KMS-11 (cell line): Measurements from ENCODE around the gene NR1H4.
"Not testable (repeated sequence)": the region's sequence is repeated elsewhere in the genome, so short reads cannot be mapped to it uniquely, and the experiment has no call there.

Source experiments
- H2AFZ ChIP-seq: fragments of 200-600 bp; sonication (generic); 2 replicates; pipeline ENCODE4 v1.6.1; 2016; ENCODE audit warnings: antibody characterized with exemption, mixed run types, low read depth
- H3K27ac ChIP-seq: fragments of 200-600 bp; sonication (generic); 2 replicates; pipeline ENCODE4 v1.6.1; 2016; ENCODE audit warnings: mild to moderate bottlenecking, mixed run types
- H3K27me3 ChIP-seq: fragments of 200-600 bp; sonication (generic); 2 replicates; pipeline ENCODE4 v1.6.1; 2017; ENCODE audit warnings: mild to moderate bottlenecking, low read depth, mixed run types, moderate library complexity; ENCODE audit not compliant: insufficient read depth
- H3K36me3 ChIP-seq: fragments of 200-600 bp; sonication (generic); 2 replicates; pipeline ENCODE4 v1.6.1; 2017; ENCODE audit warnings: mild to moderate bottlenecking, mixed run types; ENCODE audit not compliant: insufficient read depth
- H3K4me1 ChIP-seq: fragments of 200-600 bp; sonication (generic); 2 replicates; pipeline ENCODE4 v1.6.1; 2016; ENCODE audit warnings: mild to moderate bottlenecking, low read depth, mixed run types; ENCODE audit not compliant: poor library complexity, severe bottlenecking
- H3K4me2 ChIP-seq: fragments of 200-600 bp; sonication (generic); 2 replicates; pipeline ENCODE4 v1.7.0; 2016; ENCODE audit warnings: mild to moderate bottlenecking, mixed run types
- H3K4me3 ChIP-seq: fragments of 200-600 bp; sonication (generic); IDR thresholded peaks from 2 replicates; pipeline ENCODE4 v1.6.1; 2017; ENCODE audit warnings: low read depth, low read length, mixed read lengths; ENCODE audit not compliant: insufficient read depth
- H3K79me2 ChIP-seq: fragments of 200-600 bp; sonication (generic); 2 replicates; pipeline ENCODE4 v1.6.1; 2016; ENCODE audit warnings: low read depth, mixed run types; ENCODE audit not compliant: insufficient read depth
- H3K9ac ChIP-seq: fragments of 200-600 bp; sonication (generic); 2 replicates; pipeline ENCODE4 v1.6.1; 2016; ENCODE audit warnings: mild to moderate bottlenecking, mixed run types
- H4K20me1 ChIP-seq: fragments of 200-600 bp; sonication (generic); 2 replicates; pipeline ENCODE4 v1.6.1; 2016; ENCODE audit warnings: mild to moderate bottlenecking, mixed run types; ENCODE audit not compliant: insufficient read depth
- TF ChIP-seq, protein P1 (sequence below): fragments of 200-600 bp; sonication (generic); conservative IDR thresholded peaks from 2 replicates; pipeline ENCODE4 v1.6.1; 2017; ENCODE audit warnings: low read depth, mild to moderate bottlenecking, antibody characterized with exemption, low read length, moderate library complexity, mixed read lengths

NR1H4 gene

GRCh38 chr12:100473716-100474150 lies at the start of gene NR1H4:
NR1H4 (plus strand) TSS chr12:100473866; CDS start chr12:100493324, 19,458 bp downstream.
- Histone ChIP-seq H3K79me2 (no peaks in the 10 kb centered on the region), H4K20me1 (no peaks in the 10 kb centered on the region), H3K9ac (no peak within 1 kb of the TSS), H3K4me3 (no peak within 1 kb of the TSS), H3K27ac (no peak within 1 kb of the TSS), H2AFZ (no peak within 1 kb of the TSS), H3K27me3 (no peaks in the 10 kb centered on the region), H3K36me3 (no peaks in the 10 kb centered on the region), H3K4me2 (no peak within 1 kb of the TSS), H3K4me1 (no peaks in the 10 kb centered on the region)
- TF ChIP-seq, protein P1, sequence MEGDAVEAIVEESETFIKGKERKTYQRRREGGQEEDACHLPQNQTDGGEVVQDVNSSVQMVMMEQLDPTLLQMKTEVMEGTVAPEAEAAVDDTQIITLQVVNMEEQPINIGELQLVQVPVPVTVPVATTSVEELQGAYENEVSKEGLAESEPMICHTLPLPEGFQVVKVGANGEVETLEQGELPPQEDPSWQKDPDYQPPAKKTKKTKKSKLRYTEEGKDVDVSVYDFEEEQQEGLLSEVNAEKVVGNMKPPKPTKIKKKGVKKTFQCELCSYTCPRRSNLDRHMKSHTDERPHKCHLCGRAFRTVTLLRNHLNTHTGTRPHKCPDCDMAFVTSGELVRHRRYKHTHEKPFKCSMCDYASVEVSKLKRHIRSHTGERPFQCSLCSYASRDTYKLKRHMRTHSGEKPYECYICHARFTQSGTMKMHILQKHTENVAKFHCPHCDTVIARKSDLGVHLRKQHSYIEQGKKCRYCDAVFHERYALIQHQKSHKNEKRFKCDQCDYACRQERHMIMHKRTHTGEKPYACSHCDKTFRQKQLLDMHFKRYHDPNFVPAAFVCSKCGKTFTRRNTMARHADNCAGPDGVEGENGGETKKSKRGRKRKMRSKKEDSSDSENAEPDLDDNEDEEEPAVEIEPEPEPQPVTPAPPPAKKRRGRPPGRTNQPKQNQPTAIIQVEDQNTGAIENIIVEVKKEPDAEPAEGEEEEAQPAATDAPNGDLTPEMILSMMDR, result no peak

DNA sequence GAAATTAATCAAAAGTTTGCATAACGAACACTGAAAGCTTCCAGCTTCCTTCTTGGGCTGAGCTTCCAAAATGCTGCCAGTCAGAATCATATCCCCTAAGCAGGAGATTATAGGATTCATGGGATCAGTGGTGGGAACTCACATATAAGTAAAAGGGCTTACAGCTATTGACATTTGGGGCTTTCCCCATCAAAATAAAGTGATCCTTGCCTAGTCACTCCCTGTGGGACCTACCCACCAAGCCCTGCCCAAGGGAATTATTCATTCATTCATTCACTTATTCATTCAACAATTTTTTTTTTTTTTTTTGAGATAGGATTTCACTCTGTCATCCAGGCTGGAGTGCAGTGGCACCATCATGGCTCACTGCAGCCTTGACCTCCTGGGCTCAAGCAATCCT lies 47.5 kb upstream of the NR1H4 start:
- H2AFZ ChIP-seq, result no peak overlapping the region
- H4K20me1 ChIP-seq, result no peaks in the 10 kb centered on the region
- no peaks in the 10 kb centered on the region for H3K27me3 ChIP-seq
- TF ChIP-seq, protein P1, result no peak
- no peaks in the 10 kb centered on the region for H3K4me1 ChIP-seq
- no peak overlapping the region for H3K4me2 ChIP-seq
- H3K9ac ChIP-seq, result no peak overlapping the region
- H3K4me3 ChIP-seq, result no peak overlapping the region
- no peaks in the 10 kb centered on the region for H3K79me2 ChIP-seq
- no peak overlapping the region for H3K27ac ChIP-seq
- H3K36me3 ChIP-seq, result no peaks in the 10 kb centered on the region

GRCh38 chr12:100427078-100427477 lies 46.6 kb upstream of the NR1H4 start:
- Histone ChIP-seq H3K27me3 (no peaks in the 10 kb centered on the region), H3K4me2 (no peak overlapping the region), H3K9ac (no peak overlapping the region), H2AFZ (no peak overlapping the region), H3K4me1 (no peaks in the 10 kb centered on the region), H4K20me1 (no peaks in the 10 kb centered on the region), H3K79me2 (no peaks in the 10 kb centered on the region), H3K4me3 (no peak overlapping the region), H3K36me3 (no peaks in the 10 kb centered on the region), H3K27ac (no peak overlapping the region)
- TF ChIP-seq, protein P1, result no peak

DNA sequence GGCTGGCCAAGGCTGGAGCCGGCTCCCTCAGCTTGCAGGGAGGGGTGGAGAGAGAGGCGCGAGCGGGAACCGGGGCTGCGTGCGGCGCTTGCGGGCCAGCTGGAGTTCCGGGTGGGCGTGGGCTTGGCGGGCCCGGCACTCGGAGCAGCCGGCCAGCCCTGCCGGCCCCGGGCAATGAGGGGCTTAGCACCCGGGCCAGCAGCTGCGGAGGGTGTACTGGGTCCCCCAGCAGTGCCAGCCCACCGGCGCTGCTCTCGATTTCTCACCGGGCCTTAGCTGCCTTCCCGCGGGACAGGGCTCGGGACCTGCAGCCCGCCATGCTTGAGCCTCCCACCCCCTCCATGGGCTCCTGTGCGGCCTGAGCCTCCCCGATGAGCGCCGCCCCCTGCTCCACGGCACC lies 43.4 kb upstream of the NR1H4 start:
- H3K9ac ChIP-seq, H3K36me3 ChIP-seq, H3K27me3 ChIP-seq, H4K20me1 ChIP-seq, H3K4me2 ChIP-seq, H2AFZ ChIP-seq, H3K4me1 ChIP-seq, H3K79me2 ChIP-seq, H3K27ac ChIP-seq, H3K4me3 ChIP-seq: not testable (repeated sequence)

GRCh38 chr12:100433701-100434100 lies 40.0 kb upstream of the NR1H4 start:
- Histone ChIP-seq H3K4me2 (no peak overlapping the region), H4K20me1 (no peaks in the 10 kb centered on the region), H3K4me3 (no peak overlapping the region), H3K27ac (no peak overlapping the region), H3K9ac (no peak overlapping the region), H3K4me1 (no peaks in the 10 kb centered on the region), H3K79me2 (no peaks in the 10 kb centered on the region), H2AFZ (no peak overlapping the region), H3K36me3 (no peaks in the 10 kb centered on the region), H3K27me3 (no peaks in the 10 kb centered on the region)
- TF ChIP-seq, protein P1, result no peak
